TTC549 (cell line): Measurements from ENCODE around the gene ANXA6.

Experiments
- FAIRE-seq: peaks from 2 replicates; lab custom pipeline; 2012; peaks lifted over from hg19 to GRCh38; lab: Jason Lieb, UNC

The ANXA6 gene

DNA sequence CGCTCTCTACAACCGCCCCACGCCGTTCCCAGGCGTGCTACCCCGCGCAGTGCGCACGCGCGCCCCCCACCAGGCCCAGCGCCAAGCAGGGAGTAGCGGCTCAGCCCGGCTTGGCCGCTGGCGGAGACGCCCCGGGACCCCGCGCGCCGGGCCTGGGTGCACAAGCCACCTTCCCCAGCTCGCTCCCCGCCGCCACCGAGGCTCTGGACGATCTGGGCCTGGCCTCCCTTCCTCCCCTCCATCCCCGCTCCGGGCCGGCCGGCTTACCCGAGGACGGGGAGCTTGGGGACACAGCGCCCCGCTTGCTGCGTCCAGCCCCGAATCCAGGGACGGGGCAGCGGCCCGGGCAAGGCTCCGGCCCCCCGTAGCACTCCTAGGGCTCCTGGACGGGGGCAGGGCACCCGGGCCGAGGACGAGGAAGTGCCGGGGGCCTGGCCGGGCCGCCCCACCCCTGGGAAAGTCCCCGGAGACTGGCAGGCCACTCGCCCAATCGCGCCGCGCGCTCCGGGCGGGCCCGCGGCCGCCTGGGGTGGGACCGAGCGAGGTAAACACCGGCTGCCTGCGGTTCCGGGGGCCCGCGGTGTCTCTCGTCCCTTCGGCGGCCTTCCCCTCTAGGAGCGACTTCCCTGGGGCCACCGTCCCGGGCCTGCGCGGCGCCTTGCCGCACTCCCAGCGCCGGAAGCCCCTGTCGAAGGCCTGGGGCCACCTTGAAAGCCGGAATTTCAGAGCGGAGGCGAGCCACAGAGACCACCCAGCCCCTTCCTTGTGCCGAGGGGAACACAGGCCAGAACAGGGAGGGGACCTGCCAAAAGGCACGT lies 76.8 kb downstream of the ANXA6 start, which contains the start of gene TNIP1:
Gene TNIP1 (minus strand): TSS at position 422 of the 818 bp plus-strand sequence. CDS start 15,939 bp downstream, outside the sequence.
- no peak for FAIRE-seq

GRCh38 chr5:151079838-151080612 lies 77.6 kb downstream of the ANXA6 start:
- no peak for FAIRE-seq

DNA sequence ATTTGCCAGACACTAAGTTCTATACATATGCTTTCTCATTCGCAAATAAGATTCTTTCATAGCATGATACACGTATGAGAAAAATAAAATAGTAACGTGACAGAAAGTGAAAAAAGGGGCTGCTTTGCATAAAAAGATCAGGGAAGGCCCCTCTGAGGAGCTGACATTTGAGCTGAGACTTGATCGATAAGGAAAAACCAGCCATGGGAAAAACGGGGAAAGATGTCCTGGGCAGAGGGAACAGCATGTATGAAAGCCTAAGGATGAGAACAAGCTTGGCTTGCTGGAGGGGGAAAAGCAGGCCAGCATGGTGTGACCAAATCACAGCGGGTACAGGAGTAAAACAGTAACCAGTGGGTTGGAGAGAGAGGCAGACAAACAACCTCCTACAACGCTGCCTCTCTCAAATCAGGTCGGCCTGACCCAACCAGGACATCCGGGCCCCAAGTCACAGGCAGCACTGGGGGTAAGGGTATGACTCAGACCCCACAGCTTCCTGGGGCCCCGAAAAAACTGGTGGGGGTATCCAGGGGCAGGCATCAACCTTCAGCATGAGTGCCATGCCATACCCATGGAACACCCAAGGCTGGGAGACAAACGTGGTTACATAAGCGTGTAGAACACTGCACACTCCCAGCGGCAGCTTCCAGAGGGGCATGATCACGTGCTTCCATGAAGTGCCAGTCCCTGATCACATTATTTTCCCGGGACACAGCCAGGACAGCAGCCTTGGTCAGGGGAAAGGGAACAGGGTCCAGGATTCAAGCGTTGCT lies 78.9 kb downstream of the ANXA6 start:
- no peak for FAIRE-seq

DNA sequence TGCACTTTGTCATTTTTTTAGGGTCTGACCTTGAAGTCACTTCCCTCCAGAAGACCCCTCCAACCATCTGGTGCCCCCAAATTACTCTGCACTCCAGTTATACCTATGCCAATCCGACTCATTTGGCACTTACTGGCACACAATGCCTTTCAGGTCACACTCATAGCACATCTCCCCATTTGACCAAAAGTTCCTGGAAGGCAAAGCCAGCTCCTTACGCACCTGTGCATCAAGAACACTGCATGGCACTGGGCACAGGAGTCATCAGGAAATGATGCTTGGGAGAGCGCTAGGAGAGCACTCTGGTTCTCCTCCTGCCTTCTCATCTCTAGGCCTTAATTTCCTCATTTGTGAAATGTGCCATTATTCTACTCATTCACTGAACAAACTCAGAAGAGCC lies 79.6 kb downstream of the ANXA6 start:
- FAIRE-seq: no peak

GRCh38 chr5:151077419-151077818 lies 80.2 kb downstream of the ANXA6 start:
- no peak for FAIRE-seq

- no peak for FAIRE-seq
Observed at GRCh38 chr5:151076616-151077015, 81.0 kb downstream of the ANXA6 start.

GRCh38 chr5:151075698-151076331 lies 81.8 kb downstream of the ANXA6 start:
- no peak for FAIRE-seq

GRCh38 chr5:151074557-151074956 lies 83.0 kb downstream of the ANXA6 start:
- no peak for FAIRE-seq

- FAIRE-seq: no peak
Observed at GRCh38 chr5:151073280-151073679, 84.3 kb downstream of the ANXA6 start.

GRCh38 chr5:151072630-151073025 lies 85.0 kb downstream of the ANXA6 start:
- no peak for FAIRE-seq

DNA sequence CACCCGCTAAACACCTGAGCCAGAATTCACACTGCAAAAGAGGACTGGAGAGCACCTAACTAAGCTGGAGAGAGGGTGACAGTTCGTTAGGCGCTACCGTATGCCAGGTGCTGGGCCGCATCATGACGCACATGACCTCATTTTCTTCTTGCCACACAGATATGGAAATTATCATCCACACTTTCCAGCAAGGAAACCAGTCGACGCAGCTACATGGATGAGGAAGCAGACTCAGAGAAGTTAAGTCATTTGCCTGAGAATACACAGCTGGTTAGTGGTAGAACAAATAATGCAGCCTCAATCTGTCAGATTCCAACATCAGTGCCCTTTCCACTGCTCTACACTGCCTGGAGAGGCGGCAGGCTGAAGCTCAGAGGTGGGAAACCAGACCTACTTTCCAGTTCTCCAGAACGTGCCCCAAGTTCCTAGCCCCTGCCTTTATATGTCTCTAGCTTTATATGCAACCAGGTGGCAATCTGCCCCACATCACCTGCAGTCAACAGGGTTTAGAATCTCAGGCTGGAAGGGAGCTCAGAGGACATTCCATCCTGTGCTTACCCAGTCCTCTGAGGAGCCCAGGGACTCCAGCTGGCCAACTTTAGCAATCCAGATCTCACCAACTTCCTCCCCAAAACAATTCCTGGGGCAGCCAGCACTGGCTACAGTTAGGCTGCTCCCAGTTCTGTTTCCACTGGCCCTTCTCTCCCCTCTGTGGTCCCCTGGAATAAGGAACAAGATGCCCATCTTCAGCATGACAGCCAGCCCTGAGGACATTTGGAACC lies 85.5 kb downstream of the ANXA6 start:
- FAIRE-seq: no peak

DNA sequence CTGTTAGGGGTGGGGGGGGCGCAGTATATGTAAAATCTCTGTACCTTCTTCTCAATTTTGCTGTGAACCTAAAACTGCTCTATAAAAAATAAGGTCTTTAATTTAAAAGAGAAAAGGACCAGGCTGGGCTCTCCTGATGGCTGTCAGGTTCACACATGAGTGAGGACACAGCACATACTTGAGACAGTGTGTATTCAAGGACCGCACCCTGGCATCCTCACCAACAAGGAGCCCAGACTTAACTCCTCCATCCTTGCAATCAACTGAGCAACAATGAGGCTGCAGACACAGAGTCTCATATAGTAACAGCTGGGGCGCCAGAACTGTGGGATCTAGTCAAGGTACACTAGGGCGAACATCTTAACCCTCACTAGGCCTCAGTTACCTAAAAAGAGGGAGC lies 86.6 kb downstream of the ANXA6 start:
- FAIRE-seq: no peak

DNA sequence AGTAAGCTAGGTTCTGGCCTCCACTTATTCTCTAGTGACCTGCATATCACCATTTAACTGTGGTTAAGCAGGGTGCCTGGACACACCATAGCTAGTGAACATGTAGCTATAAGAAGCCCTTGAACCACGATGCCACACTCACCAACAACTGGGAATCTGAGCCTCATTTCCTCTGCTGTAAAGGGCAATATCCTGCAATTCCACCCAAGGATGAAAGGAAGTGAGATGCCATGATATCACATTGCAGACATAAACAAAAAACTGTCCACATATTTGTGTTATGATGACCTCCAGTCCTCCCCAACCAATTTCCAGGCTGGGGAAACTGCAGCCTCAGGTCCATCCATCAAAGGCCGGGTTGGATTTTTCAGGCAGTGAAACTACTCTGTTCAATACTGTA lies 87.1 kb downstream of the ANXA6 start:
- FAIRE-seq: no peak

- no peak for FAIRE-seq
Observed at GRCh38 chr5:151068433-151069197, 89.0 kb downstream of the ANXA6 start.

- no peak for FAIRE-seq
Observed at GRCh38 chr5:151067632-151068432, 89.7 kb downstream of the ANXA6 start.

DNA sequence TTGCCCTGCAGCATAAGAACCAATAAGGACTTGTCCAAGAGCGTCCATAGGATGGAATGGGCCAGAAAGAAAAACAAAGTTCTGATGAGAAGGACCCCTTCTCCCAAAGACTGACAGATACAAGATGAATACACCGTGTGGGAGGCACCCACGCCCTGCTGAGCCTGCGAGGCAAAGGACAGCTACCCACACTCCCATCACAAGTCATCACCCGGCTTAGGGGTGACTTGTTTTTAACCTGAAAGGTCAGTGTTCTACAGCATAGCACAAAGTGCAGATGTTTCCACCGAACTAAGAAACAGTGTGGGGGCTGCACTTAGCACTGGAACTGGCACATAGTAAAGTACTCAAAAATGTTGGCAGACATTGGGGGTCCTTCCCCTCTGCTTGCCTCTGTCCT lies 90.7 kb downstream of the ANXA6 start:
- FAIRE-seq: no peak

DNA sequence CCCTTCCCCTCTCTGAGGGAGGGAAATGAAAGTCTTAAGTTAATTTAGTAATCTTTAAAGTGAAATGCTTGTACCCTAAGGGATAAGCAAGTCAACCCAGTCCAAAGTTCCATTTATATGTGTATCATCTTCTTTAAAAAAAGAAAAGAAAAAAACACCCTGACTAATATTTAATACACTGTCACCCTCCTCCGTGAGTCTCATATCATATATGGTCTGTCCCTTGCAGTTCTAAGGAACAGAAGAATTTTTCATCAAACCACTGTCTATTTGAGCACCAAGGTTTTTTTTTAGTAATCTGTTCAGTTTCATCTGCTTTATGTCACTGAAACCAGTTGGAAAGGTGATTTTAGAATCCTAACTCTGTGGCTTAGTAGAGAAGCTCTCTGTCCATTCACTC lies 92.0 kb downstream of the ANXA6 start:
- FAIRE-seq: no peak

GRCh38 chr5:151064916-151065499 lies 92.6 kb downstream of the ANXA6 start:
- FAIRE-seq: no peak
